Lung microvascular endothelial cell (primary cell): ENCODE measurements around the gene HPS1. TPM values are rescaled to one million over a fixed set of nuclear protein-coding genes. Genes with fewer than 3 reads are reported as not detected.

Experiments used
- DNase-seq, 2 donors: peaks; one replicate each; pipeline versions ENCODE4 v3.0.0 to v3.0.0-alpha.2; 2010; ENCODE audit warnings: low read depth in 2 of 2
- total RNA-seq: library from RNA; depleted of rRNA; stranded (reverse); fragments of >200 nt; gene quantifications from 2 replicates; pipeline ENCODE4 v1.2.1, GENCODE V29; 2014

The HPS1 gene
- total RNA-seq, 1 donor from 2014 or later = 18.1 TPM

DNA sequence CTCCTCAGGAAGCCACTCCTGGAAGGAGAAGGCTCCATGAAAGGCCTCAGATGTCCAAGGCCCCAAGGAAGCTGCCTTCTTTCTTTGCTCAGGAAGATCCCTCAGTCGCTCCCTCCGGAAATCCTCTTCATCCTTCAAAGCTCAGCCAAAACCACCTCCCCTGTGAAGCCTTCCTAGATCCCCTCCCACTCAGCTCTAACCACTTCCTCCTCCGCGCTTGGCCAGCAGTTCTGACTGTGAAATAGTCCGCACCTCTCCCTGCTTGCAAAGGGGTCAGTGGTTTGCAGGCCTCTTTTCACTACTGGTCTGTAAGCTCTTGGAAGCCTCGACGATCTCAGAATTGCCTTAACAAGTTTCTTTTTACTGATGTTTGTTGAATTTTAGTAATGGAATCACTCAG lies 55.7 kb downstream of the HPS1 start:
- DNase-seq = no peak

DNA sequence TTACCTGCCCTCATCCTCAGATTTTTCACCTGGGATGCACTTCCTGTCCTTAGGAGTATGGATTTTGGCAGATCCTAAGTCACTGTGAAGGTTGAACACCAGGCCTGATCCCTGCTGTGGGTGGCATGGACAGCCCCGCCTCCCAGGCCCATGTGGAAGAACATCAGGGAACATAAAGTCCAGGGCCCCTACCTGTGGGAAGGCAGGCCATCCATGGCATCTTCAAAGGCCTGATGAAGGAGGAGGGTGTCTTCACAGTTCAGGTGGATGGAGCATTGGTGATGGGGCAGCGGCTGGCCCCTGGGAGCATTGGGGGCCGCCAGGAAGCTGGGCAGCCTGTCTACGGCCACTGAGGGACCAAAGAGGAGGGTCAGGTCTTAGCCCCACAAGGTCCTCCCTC lies 56.3 kb downstream of the HPS1 start:
- no peak for DNase-seq

DNA sequence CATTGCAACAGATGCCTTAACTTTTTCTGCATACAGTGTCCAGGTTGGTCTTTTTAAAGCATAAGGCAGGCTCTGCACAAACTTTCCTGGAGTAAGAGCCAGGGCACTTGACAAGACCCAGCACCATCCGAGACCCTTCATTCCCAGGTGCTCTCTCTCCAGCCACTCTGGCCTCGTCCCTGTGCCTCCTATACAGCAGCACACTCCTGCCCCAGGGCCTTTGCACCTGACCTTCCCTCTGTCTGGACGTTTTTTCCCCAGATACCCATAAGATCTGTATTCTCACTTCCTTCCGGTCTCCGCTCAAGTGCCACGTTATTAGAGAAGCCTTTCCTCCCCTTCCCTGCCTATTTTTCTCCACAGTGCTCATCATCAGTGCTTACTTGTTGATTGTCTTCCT lies 57.3 kb downstream of the HPS1 start:
- no peak for DNase-seq

DNA sequence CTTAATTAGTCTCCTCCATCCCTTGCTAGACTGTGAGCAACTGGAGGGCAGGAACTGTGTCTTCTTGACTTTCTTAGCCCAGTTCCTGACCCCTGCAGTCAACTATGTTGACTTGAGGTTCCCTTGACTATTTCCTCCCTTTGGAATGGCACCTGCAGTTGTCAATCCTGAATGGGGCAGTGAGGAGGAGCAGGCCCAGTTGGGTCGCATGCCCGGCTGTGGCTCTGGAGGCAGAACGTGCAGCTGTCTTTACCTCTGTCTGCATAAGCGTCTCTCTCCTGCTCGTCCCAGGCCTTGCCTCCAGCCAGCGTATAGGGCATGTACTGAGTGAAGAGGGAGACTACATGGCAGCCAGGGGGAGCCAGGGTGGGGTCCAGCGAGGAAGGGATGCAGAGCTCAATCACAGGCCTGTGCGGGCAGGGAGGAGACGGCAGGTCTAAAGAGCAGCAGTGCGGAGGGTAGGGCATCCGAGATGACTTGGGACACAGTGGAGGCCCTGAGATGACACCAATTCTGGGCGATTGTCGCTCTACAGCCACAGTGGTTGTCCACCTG lies 58.6 kb downstream of the HPS1 start:
- no peak for DNase-seq

DNA sequence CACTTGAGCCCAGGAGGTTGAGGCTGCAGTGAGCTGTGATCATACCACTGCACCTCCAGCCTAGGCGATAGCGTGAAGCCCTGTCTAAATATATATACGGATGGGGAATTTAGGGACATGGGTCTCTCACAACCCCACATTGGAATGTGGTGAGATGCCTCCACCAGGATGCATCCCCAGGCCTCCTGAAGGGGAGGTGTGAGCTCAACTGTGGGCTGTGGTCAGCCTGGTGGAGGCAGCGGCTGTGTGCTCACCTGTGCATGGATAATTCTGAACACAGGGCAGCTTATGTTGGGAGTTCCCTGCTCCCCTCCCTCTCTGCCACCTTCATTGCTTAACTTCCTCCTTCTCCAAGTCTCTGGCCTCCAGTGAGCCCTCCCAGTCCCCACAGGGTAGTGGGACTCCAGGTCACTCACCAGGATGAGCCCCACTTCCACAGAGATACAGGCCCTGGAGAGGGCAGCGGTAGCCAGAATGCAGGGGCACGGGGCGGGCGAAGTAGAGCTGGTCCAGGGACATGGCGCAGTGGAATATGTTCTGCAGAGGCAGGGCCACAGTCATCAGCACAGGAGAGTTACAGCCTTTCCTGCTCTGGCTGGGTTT lies 62.1 kb downstream of the HPS1 start:
- no peak for DNase-seq

DNA sequence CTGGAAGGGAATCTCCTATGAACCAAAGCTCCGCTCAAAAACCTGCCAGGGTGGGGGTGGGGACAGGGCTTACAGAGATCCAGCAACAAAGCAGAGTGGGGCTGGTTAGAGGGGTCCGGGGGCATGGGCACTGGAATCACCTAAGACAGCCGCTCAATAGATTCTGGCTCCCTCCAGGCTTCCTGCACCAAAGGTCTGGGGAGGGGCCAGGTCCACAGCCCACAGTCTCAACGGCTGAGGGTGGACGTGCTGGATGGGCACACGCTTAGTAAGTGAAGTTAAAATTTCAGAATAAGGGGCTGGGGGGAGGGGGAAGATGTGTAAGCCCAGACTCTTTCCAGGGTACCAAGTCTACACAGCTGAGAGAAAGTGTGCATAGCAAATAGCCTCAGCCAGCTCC lies 62.9 kb downstream of the HPS1 start:
- DNase-seq = no peak

DNA sequence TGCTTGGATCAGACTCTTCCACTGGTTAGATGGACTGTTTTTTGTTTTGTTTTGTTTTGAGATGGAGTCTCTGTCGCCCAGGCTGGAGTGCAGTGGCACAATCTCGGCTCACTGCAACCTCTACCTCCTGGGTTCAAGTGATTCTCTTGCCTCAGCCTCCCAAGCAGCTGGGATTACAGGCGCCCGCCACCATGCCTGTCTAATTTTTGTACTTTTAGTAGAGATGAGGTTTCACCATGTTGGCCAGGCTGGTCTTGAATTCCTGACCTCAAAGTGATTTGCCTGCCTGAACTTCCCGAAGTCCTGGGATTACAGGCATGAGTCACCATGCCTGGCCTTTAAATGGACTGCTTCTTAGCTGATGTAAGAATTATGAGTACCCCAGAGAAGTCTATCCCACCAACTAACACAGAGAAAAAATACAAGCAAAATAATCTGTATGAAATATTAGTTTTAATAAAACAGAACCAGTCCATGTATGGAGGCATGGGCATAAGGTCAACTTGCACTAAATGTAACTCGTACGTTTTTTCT lies 63.5 kb downstream of the HPS1 start:
- DNase-seq = peak in 1 of 2 donors; percentile 72

DNA sequence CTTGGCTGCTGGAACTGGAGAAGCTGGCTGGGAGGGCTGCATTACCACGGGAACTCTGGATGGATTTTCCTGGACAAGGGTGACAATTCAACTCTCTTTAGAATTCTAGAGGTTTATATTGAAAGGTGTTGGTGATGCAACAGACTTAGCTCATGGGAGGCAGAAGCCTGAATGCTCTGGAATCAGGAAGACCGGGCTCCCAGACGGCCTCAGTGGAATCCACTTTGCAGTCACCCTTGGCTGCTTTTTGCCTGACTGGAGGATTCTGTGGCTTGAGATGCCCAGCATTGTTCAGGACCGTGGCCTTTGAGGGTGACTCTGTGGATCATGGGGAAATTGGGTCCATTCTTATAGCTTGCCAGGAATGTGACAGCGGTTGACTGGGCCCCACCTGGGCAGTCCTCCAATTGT lies 64.0 kb downstream of the HPS1 start:
- DNase-seq = no peak

DNA sequence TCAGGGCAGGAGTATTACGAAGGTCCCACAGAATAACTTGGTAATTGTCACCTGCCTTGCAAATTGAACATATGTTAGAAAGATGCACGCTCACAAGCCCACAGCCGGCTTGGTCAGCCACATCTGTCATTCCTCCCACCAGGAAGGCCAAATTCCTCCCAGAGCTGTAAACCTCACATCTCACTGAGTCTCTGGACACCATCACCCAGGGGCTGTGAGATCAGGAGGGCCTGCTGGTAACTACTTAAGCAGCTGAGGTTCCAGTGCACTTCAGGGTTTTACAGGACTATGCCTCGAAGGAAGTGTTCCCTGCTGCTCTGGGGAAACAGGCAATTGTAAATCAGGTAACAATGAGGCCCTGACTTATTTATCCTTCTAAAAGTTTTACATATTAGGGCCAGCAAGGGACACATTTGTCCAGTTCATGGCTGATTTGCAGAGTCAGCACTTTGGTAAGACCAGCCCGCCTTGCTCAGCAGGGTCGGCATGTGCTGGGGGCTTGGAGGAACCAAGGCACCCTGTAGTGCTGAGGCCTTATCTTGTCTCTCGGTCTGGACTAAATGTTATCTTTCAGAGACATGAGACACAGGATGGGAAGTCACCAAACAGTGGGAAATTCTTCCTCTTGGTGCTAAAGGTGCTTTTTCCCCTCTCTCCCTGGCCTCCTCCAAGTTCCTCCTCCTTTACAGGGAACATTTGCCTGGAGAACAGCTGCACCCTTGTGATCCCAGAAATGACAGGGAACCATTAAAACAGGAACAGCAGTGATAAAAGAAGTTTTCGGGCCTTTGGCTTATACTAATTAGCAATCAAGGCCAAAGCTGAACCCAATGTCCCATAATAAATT lies 66.0 kb downstream of the HPS1 start:
- no peak for DNase-seq

DNA sequence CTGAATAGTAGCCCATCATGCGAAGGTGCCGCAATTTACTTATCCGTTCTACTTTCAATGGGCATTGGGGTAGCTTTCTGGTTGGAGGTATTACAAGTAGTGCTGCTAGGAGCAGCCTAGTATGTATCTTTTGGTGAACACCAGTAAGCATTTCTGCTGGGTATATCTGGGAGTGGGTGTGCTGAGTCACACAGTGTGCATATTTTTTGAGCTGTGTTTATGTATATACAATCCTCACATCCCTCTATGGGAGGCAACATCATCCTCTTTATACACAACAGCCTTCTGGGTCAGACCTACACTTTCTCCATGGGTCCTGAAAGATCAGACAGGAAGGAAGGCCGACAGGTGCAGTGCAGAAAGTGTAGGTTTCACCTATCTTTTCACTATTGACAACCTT lies 68.0 kb downstream of the HPS1 start:
- DNase-seq = no peak

DNA sequence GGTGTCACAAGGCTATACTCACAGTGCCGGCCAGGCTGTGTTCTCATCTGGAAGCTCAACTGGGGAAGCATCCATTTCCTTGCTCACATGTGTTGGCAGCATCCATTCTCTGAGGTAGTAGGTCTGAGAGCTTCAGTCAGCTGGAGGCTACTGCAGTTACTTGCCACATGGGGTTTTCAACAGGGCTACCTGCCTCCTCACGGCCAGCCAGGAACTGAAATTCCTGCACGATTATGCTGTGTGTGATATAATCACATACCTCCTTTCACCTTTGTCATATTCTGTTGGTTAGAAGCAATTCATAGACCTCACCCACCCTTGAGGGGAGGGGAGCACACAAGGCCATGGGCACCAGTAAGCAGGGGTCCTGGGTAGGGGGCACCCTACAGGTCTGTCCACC lies 69.2 kb downstream of the HPS1 start:
- no peak for DNase-seq

DNA sequence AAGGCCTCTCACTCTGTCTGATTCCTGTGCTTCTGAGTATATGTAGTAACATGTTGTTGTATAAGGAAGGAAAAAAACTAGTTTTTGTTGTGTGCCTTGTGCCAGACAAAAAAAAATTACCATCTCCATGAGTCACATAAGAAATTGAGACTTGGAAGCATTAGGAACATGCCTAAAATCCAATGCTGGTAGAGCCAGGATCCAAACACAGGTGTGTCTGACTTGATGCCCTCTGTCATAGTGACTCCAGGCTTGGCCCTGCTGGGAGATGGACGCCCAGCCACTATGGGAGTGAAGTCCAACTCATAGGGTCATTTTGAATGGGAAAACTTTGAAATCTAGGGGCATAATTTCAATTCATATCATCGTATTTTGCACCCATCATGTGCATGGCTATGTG lies 69.7 kb downstream of the HPS1 start:
- DNase-seq = no peak

DNA sequence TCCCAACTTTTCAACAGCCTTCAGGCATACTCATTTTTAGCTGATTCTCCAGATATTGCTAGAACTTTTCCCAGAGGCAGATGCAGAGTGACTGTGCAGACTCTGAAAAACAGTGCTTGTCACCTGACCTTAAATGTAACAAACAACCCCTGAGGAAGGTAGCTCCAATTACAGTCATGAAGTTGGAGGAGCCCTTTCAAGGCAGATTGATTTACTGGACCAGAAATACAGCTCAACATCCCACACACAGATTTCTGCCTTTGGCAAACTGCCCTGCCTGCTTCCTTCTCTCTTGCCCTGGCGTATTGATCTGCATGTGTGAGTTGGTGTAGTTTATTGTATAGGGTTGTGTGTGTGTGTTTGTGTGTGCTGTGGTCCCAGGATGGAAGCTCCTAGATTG lies 70.2 kb downstream of the HPS1 start:
- peak in 1 of 2 donors; percentile 7 for DNase-seq

DNA sequence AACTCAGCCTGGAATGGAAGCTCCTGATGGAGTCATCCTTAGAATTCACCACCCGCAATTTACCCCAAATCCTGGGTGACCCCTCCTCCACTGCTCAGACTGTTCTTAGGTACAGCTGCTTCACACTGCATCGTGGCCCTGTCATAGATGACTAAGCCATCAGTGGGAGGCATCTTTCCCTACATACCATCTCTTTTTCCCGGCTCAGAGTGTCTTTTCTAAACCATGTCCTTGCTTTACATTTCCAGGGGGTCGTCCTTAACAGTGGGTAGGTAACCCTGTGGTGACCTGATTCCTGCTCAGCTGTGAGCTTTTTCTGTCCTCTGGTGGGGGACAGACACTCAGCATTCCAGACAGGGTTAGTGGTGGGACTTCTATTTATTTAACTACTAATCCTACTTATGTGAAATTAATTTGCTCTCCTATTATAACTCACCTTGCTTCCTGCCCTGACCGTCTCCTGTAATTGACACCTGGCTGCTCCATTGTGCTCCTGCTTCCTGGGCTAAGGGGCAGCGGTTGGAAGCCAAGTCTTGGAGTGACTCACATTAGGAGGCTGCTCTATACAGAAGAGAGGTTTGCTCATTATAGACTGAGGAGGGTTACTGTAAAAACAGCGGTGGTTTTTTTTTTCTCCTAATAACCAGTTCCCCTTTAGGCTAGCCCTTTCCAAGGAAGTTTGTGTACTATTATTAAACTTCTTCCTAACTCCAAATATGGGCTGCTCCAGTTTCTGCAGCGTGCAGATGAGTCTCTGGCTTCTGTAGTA lies 72.3 kb downstream of the HPS1 start:
- DNase-seq = peak in 1 of 2 donors; percentile 16

DNA sequence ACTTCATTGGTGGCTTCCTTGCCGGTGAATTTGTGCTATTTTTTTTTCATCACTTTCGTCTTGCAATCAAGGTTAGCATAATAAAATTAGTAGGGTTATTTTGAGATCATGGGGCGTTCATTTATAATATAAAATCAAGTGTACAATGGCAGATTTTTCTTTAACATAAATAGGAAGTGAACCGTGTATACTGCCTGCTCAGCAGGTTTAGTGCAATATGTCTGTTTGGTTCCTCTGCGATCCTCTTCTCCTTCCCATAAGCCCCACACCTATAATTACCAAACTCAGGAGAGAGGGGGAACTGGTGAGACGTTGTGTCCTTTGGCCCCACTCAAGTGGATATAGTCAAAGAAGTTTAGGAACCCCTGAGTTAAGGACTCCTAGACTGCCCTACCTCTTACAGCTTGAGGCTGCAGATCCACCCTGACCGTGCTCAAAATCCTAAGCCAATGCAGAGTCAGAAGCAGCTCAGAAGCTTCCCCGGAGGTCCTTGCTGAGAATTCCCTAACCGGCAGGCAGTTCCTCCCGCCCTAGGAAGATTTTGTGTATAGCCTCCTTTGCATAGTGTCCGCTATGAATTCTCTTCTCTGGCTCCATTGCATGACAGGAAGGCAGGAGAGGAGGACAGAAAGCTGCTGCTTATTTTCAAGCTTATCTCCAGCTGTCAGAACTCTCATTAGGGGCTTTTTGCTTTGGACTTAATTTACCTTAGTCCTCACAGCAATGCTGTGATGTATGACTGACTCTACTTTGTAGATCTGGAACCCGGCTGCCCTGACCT lies 73.3 kb downstream of the HPS1 start:
- no peak for DNase-seq

DNA sequence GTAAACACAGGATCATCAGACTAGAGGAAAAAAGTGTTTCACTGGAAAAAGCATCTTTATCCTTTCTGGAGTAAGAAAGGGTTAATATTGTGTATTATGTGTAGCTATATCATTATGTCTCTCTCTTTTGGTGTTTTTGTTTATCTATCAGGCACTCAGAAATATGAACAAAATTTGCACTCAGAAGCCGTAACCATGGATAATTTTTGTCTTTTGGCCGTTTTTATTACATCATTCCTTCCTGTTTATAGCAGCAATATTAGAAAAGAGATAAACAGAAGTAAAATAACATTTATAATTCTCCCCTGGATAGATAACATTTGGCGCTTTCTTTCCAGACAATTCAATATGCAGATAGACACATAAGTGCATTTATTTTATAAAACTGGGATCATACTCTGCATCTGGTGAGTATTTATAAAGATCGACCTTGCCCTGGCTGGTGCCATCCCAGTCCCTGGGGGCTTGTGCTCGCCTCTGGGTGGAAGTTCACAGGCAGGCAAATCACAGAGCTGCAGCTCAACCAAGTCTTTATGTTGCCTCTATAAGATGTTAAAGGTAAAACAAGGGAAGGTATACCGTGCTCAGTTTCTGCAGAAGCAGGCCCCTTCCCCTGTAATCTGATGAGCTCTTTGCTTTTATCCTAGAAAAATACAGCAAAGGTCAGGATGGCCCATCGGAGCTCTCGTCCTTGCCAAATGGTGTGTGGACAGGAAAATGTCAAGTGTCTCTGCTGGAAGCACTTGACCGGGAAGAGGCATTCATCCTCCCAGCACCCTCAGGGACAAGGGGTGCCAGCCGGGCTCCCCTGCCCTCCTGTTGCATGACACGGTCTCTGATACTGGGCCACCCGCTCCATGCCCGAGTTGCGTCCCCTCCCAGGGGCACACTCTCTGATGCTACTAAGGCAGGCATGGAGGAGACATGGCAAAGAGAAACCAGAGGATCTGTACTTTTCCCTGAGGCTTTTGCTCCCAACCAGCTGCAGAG lies 75.6 kb downstream of the HPS1 start:
- no peak for DNase-seq

DNA sequence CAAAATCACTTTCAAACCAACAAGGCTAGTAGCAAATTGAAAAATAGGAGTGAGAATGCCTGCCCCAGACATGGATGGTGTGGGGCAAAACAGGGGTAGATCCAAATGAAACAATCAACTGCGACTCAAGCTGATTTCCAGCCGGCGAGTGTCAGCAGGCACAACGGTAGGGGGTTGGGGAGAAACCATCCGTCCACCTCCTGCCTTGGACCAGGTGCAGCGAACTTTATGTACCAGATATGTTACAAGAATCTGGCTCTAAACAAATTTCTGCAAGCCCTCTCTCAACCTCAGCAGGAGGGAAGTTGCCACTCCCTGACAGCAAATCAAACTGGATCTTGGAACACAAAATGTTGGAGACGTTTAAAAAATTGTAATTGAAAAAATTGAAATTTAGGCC lies 76.9 kb downstream of the HPS1 start:
- DNase-seq = no peak

DNA sequence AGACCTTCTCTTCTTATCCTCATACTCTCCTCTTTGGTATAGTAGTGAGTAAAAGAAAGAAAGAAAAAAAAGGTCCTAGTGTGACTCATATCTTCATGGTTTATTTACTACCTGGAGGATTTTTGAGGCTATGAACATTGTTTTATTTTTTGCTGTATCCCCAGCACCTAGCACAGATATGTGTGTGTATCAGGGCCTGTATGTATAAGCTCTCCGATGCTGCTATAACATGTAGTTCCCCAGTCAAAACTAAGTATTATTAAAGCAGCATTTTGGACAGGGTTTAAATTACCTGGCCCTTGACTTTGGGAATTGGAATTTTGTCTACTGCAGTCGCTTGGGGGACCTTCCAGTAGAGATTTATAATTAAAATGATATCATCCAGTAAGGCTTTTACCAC lies 78.1 kb downstream of the HPS1 start:
- no peak for DNase-seq

DNA sequence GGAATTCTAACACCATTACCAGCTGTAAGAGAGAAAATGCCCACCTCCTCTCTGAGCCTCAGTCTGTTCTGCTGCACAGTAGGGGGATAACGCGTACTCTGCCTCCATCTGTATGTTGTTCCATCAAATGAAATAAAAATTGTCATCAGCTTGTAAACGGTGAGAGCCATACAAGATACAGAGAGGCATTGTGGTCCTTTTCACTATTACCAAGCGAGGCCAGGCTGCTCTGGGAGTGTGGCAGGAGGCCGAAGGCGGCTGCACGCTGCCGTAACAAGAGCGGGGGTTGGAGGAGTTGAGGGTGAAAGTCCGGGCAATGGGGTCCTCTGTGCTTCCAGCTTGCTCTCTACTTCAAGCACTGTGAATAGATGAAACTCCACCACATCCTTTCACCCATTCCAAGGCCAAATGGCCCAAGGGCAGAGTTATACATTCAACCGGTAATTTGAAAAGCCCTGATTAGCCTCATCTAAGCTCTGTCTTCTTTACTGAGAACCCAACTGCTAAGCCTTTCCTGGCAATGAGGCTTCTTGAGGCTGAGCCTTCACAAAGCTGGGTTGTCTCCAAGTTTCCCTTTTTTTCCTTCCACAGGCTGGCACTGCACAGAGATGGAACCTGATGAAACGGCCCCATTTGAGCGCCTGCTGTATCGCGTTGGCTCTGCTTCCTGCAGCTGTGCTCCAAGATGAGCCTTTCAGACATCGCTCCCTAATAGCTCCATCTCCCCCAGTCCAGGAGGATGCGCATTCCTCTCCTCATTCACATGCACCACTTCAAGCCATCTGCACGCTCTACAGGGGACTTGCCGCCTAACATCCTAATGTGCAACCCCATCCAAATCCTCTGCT lies 78.9 kb downstream of the HPS1 start:
- DNase-seq = no peak
